HepG2 (cell line): ENCODE data around the gene ZC3H8. TPM values are rescaled to one million over a fixed set of nuclear protein-coding genes. Genes with fewer than 3 reads are reported as not detected.
A peak's percentile ranks its signal among the peaks of the same experiment; 100 is the strongest.

Source experiments
- ADNP ChIP-seq: sonication (generic); formaldehyde crosslinking; IDR thresholded peaks from 2 replicates; pipeline ENCODE4 v1.4.0; 2020; ENCODE audit warnings: missing genetic modification reagents
- FOXP4 ChIP-seq: sonication (generic); formaldehyde crosslinking; IDR thresholded peaks from 2 replicates; pipeline ENCODE4 v1.4.0; 2020; ENCODE audit warnings: missing genetic modification reagents
- GFI1 ChIP-seq: sonication (generic); formaldehyde crosslinking; IDR thresholded peaks from 2 replicates; pipeline ENCODE4 v1.5.0; 2020; ENCODE audit warnings: missing genetic modification reagents, mild to moderate bottlenecking, borderline replicate concordance
- STAT5B ChIP-seq: sonication (generic); formaldehyde crosslinking; IDR thresholded peaks from 2 replicates; pipeline ENCODE4 v1.4.0; 2020; ENCODE audit warnings: missing genetic modification reagents
- YEATS4 ChIP-seq: sonication (generic); formaldehyde crosslinking; IDR thresholded peaks from 2 replicates; pipeline ENCODE4 v1.4.0; 2020; ENCODE audit warnings: missing genetic modification reagents, borderline replicate concordance
- ZBTB37 ChIP-seq: sonication (generic); formaldehyde crosslinking; IDR thresholded peaks from 2 replicates; pipeline ENCODE4 v1.4.0; 2020; ENCODE audit warnings: mild to moderate bottlenecking, missing genetic modification reagents
- ZBTB4 ChIP-seq: sonication (generic); formaldehyde crosslinking; IDR thresholded peaks from 2 replicates; pipeline ENCODE4 v1.4.0; 2020; ENCODE audit warnings: missing genetic modification reagents, mild to moderate bottlenecking, borderline replicate concordance
- ZSCAN30 ChIP-seq: sonication (generic); formaldehyde crosslinking; IDR thresholded peaks from 2 replicates; pipeline ENCODE4 v1.5.0; 2020; ENCODE audit warnings: mild to moderate bottlenecking, missing genetic modification reagents
- polyA plus RNA-seq, 8 experiments: library from polyadenylated mRNA; depleted of rRNA in 3 of 8; stranded (reverse) in 7 of 8; unstranded in 1 of 8; fragments of >200 nt; fragmentation: Illumina TruSeq in 4 of 8; extraction: Trizol in 4 of 8; gene quantifications; 2 replicates each; pipeline versions ENCODE4 v1.2.1 to v1.2.3, GENCODE V29; 2011 to 2016; ENCODE audit warnings: low read depth in 4 of 8, missing spikeins in 1 of 8, mixed read lengths in 1 of 8; ENCODE audit not compliant: insufficient read depth in 1 of 8
- total RNA-seq, 5 experiments: library from RNA; depleted of rRNA; stranded (reverse); fragments of >200 nt; fragmentation: Illumina TruSeq; extraction: Trizol; gene quantifications; 2 replicates each; pipeline ENCODE4 v1.2.3, GENCODE V29; 2016; ENCODE audit warnings: low read depth in 1 of 5

Gene ZC3H8
- total and polyA plus RNA-seq, 2 of the 13 experiments (the other 11 are each of a cell fraction or from before 2014, with no cell fraction given) = 4.5 to 17.0 TPM

- peak; percentile 41; the same call in 1 of the 2 replicates for TF ChIP-seq ZBTB37 (CRISPR knock-in tag)
- TF ChIP-seq FOXP4 (CRISPR knock-in tag) = 0 out of 2 replicates have a peak, but pooled peaks have one; percentile 21
- no peak for TF ChIP-seq STAT5B (CRISPR knock-in tag)
- TF ChIP-seq ZSCAN30 (CRISPR knock-in tag) = no peak
- peak; percentile 73; the same call in 1 of the 2 replicates for TF ChIP-seq ADNP (CRISPR knock-in tag)
- 0 out of 2 replicates have a peak, but pooled peaks have one; percentile 14 for TF ChIP-seq GFI1 (CRISPR knock-in tag)
- peak; percentile 27; the same call in 1 of the 2 replicates for TF ChIP-seq YEATS4 (CRISPR knock-in tag)
- TF ChIP-seq ZBTB4 = no peak
Observed at GRCh38 chr2:112168422-112169124, 86.3 kb downstream of the ZC3H8 start (continued).
